Measurements from ENCODE around the gene PDZD2. TPM values are rescaled to one million over a fixed set of nuclear protein-coding genes. Genes with fewer than 3 reads are reported as not detected.

The PDZD2 gene
- 0.10 and 0.46 TPM in 2 replicates for total RNA-seq

DNA sequence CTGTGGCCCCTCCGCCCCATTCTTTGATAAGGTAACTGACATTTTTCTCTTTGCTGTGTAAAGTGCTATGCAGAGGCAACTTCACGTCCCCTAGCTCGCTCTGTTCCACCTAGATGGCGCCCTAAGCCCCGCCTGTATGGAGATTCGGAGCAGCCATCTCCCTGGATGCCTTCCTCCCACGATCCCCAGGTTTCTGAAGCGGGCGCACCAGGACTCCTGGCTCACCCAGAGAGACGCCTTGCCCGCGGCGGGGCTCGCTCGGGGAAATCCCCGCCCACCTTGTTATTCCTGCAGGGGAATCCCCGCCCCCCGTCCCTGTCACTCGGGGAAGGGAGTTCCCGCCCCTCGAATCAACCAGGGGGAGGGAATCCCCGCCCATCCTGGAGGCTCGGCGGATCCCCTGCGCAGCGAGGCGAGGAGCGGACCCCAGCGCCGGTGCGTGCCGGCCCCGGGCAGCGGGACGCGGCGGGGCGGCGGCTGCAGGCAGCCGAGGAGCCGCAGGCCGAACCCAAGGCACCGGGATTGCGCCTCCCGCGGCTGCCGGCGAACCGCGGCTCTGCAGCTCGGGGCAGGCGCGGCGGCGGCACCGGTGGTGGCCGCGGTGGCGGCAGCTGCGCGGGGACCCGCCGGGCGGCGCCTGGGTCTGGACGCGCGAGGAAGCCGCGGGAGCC is at the start of gene PDZD2:
Gene PDZD2, plus strand, starts transcription at position 384 of the 671 bp plus-strand sequence.

Other genes starting within 250 kb of the PDZD2 start
- 55.2 and 61.7 TPM in 2 replicates for gene DROSHA, start 107.0 kb upstream of the PDZD2 start, total RNA-seq
- 18.1 and 20.5 TPM in 2 replicates for gene C5orf22, start 106.8 kb upstream of the PDZD2 start, total RNA-seq